Measurements from ENCODE around the gene ACVR2B.
A peak's percentile ranks its signal among the peaks of the same experiment; 100 is the strongest.

ACVR2B gene

GRCh38 chr3:38519000-38519399 lies 65.3 kb downstream of the ACVR2B start:
- Histone ChIP-seq H3K4me1 (ENCODE audit: control insufficient read depth, insufficient read depth, low read length) (no peaks in the 10 kb centered on the region), H3K4me3 (ENCODE audit: low read length) (no peak overlapping the region), H3K9me3 (ENCODE audit: control insufficient read depth, low read length) (no peaks in the 10 kb centered on the region), H3K36me3 (ENCODE audit: control insufficient read depth, insufficient read depth, low read length, severe bottlenecking) (peaks cover 24% of the 10 kb centered on the region), H3K27me3 (replicated peaks; ENCODE audit: control insufficient read depth, insufficient read depth, low read length) (no peaks in the 10 kb centered on the region), H3K9ac (ENCODE audit: low read length) (no peak overlapping the region)
- DNase-seq (ENCODE audit: low read depth), result peak; percentile 70

GRCh38 chr3:38519651-38520050 lies 66.0 kb downstream of the ACVR2B start:
- no peaks in the 10 kb centered on the region for H3K9me3 ChIP-seq (ENCODE audit: control insufficient read depth, low read length)
- no peak overlapping the region for H3K9ac ChIP-seq (ENCODE audit: low read length)
- H3K4me1 ChIP-seq (ENCODE audit: control insufficient read depth, insufficient read depth, low read length), result no peaks in the 10 kb centered on the region
- no peak for DNase-seq (ENCODE audit: low read depth)
- H3K36me3 ChIP-seq (ENCODE audit: control insufficient read depth, insufficient read depth, low read length, severe bottlenecking), result peaks cover 25% of the 10 kb centered on the region
- no peak overlapping the region for H3K4me3 ChIP-seq (ENCODE audit: low read length)
- no peaks in the 10 kb centered on the region for H3K27me3 ChIP-seq (replicated peaks; ENCODE audit: control insufficient read depth, insufficient read depth, low read length)

GRCh38 chr3:38521391-38521987 lies 67.8 kb downstream of the ACVR2B start:
- Histone ChIP-seq H3K9me3 (ENCODE audit: control insufficient read depth, low read length) (no peaks in the 10 kb centered on the region), H3K4me3 (ENCODE audit: low read length) (no peak overlapping the region), H3K36me3 (ENCODE audit: control insufficient read depth, insufficient read depth, low read length, severe bottlenecking) (peaks cover 42% of the 10 kb centered on the region), H3K4me1 (ENCODE audit: control insufficient read depth, insufficient read depth, low read length) (no peaks in the 10 kb centered on the region), H3K9ac (ENCODE audit: low read length) (no peak overlapping the region), H3K27me3 (replicated peaks; ENCODE audit: control insufficient read depth, insufficient read depth, low read length) (no peaks in the 10 kb centered on the region)
- DNase-seq (ENCODE audit: low read depth), result peak; percentile 85

- no peak overlapping the region for H3K4me3 ChIP-seq (ENCODE audit: low read length)
- DNase-seq (ENCODE audit: low read depth), result no peak
- no peak overlapping the region for H3K9ac ChIP-seq (ENCODE audit: low read length)
- H3K9me3 ChIP-seq (ENCODE audit: control insufficient read depth, low read length), result no peaks in the 10 kb centered on the region
- peaks cover 40% of the 10 kb centered on the region for H3K36me3 ChIP-seq (ENCODE audit: control insufficient read depth, insufficient read depth, low read length, severe bottlenecking)
- H3K27me3 ChIP-seq (replicated peaks; ENCODE audit: control insufficient read depth, insufficient read depth, low read length), result no peaks in the 10 kb centered on the region
- H3K4me1 ChIP-seq (ENCODE audit: control insufficient read depth, insufficient read depth, low read length), result no peaks in the 10 kb centered on the region
These were observed 68.3 kb downstream of the ACVR2B start for GRCh38 chr3:38522002-38522401.

- DNase-seq (ENCODE audit: low read depth), result peak; percentile 6
- peaks cover 35% of the 10 kb centered on the region for H3K36me3 ChIP-seq (ENCODE audit: control insufficient read depth, insufficient read depth, low read length, severe bottlenecking)
These were observed 70.5 kb downstream of the ACVR2B start for GRCh38 chr3:38524141-38524739.

GRCh38 chr3:38526792-38527191 lies 73.1 kb downstream of the ACVR2B start:
- H3K36me3 ChIP-seq (ENCODE audit: control insufficient read depth, insufficient read depth, low read length, severe bottlenecking), result peaks cover 28% of the 10 kb centered on the region

More at GRCh38 chr3:38524141-38524739, 70.5 kb downstream of the ACVR2B start:
- no peak overlapping the region for H3K9ac ChIP-seq (ENCODE audit: low read length)
- peaks cover 4% of the 10 kb centered on the region for H3K4me1 ChIP-seq (ENCODE audit: control insufficient read depth, insufficient read depth, low read length)
- no peaks in the 10 kb centered on the region for H3K27me3 ChIP-seq (replicated peaks; ENCODE audit: control insufficient read depth, insufficient read depth, low read length)
- no peaks in the 10 kb centered on the region for H3K9me3 ChIP-seq (ENCODE audit: control insufficient read depth, low read length)
- no peak overlapping the region for H3K4me3 ChIP-seq (ENCODE audit: low read length)

GRCh38 chr3:38528457-38528856 lies 74.8 kb downstream of the ACVR2B start:
- Histone ChIP-seq H3K36me3 (ENCODE audit: control insufficient read depth, insufficient read depth, low read length, severe bottlenecking) (peaks cover 28% of the 10 kb centered on the region), H3K4me1 (ENCODE audit: control insufficient read depth, insufficient read depth, low read length) (peaks cover 4% of the 10 kb centered on the region), H3K9ac (ENCODE audit: low read length) (no peak overlapping the region), H3K4me3 (ENCODE audit: low read length) (no peak overlapping the region), H3K9me3 (ENCODE audit: control insufficient read depth, low read length) (no peaks in the 10 kb centered on the region), H3K27me3 (replicated peaks; ENCODE audit: control insufficient read depth, insufficient read depth, low read length) (no peaks in the 10 kb centered on the region)
- no peak for DNase-seq (ENCODE audit: low read depth)

More at GRCh38 chr3:38526792-38527191, 73.1 kb downstream of the ACVR2B start:
- H3K27me3 ChIP-seq (replicated peaks; ENCODE audit: control insufficient read depth, insufficient read depth, low read length), result no peaks in the 10 kb centered on the region
- no peaks in the 10 kb centered on the region for H3K9me3 ChIP-seq (ENCODE audit: control insufficient read depth, low read length)
- no peak for DNase-seq (ENCODE audit: low read depth)
- H3K4me1 ChIP-seq (ENCODE audit: control insufficient read depth, insufficient read depth, low read length), result peaks cover 4% of the 10 kb centered on the region
- H3K4me3 ChIP-seq (ENCODE audit: low read length), result no peak overlapping the region
- H3K9ac ChIP-seq (ENCODE audit: low read length), result no peak overlapping the region

- Histone ChIP-seq H3K4me3 (ENCODE audit: low read length) (no peak overlapping the region), H3K27me3 (replicated peaks; ENCODE audit: control insufficient read depth, insufficient read depth, low read length) (no peaks in the 10 kb centered on the region), H3K9ac (ENCODE audit: low read length) (no peak overlapping the region), H3K9me3 (ENCODE audit: control insufficient read depth, low read length) (peaks cover 11% of the 10 kb centered on the region), H3K4me1 (ENCODE audit: control insufficient read depth, insufficient read depth, low read length) (peaks cover 4% of the 10 kb centered on the region), H3K36me3 (ENCODE audit: control insufficient read depth, insufficient read depth, low read length, severe bottlenecking) (no peaks in the 10 kb centered on the region)
- DNase-seq (ENCODE audit: low read depth), result no peak
These were observed 78.8 kb downstream of the ACVR2B start for GRCh38 chr3:38532529-38532928.

- Histone ChIP-seq H3K36me3 (ENCODE audit: control insufficient read depth, insufficient read depth, low read length, severe bottlenecking) (no peaks in the 10 kb centered on the region), H3K27me3 (replicated peaks; ENCODE audit: control insufficient read depth, insufficient read depth, low read length) (no peaks in the 10 kb centered on the region), H3K9me3 (ENCODE audit: control insufficient read depth, low read length) (peaks cover 11% of the 10 kb centered on the region), H3K4me1 (ENCODE audit: control insufficient read depth, insufficient read depth, low read length) (peaks cover under 1% of the 10 kb centered on the region), H3K4me3 (ENCODE audit: low read length) (no peak overlapping the region), H3K9ac (ENCODE audit: low read length) (no peak overlapping the region)
- no peak for DNase-seq (ENCODE audit: low read depth)
These were observed 79.7 kb downstream of the ACVR2B start for GRCh38 chr3:38533285-38533976.

GRCh38 chr3:38534180-38534579 lies 80.5 kb downstream of the ACVR2B start:
- H3K4me1 ChIP-seq (ENCODE audit: control insufficient read depth, insufficient read depth, low read length), result no peaks in the 10 kb centered on the region
- H3K9me3 ChIP-seq (ENCODE audit: control insufficient read depth, low read length), result peaks cover 11% of the 10 kb centered on the region
- no peak overlapping the region for H3K9ac ChIP-seq (ENCODE audit: low read length)
- DNase-seq (ENCODE audit: low read depth), result no peak
- H3K4me3 ChIP-seq (ENCODE audit: low read length), result no peak overlapping the region
- no peaks in the 10 kb centered on the region for H3K27me3 ChIP-seq (replicated peaks; ENCODE audit: control insufficient read depth, insufficient read depth, low read length)
- no peaks in the 10 kb centered on the region for H3K36me3 ChIP-seq (ENCODE audit: control insufficient read depth, insufficient read depth, low read length, severe bottlenecking)

- no peaks in the 10 kb centered on the region for H3K36me3 ChIP-seq (ENCODE audit: control insufficient read depth, insufficient read depth, low read length, severe bottlenecking)
- no peaks in the 10 kb centered on the region for H3K4me1 ChIP-seq (ENCODE audit: control insufficient read depth, insufficient read depth, low read length)
- H3K4me3 ChIP-seq (ENCODE audit: low read length), result no peak overlapping the region
- no peaks in the 10 kb centered on the region for H3K27me3 ChIP-seq (replicated peaks; ENCODE audit: control insufficient read depth, insufficient read depth, low read length)
- peaks cover 11% of the 10 kb centered on the region for H3K9me3 ChIP-seq (ENCODE audit: control insufficient read depth, low read length)
- no peak for DNase-seq (ENCODE audit: low read depth)
- H3K9ac ChIP-seq (ENCODE audit: low read length), result no peak overlapping the region
These were observed 80.9 kb downstream of the ACVR2B start for GRCh38 chr3:38534604-38535003.
